Upper lobe of left lung (tissue), 6 donors: ENCODE measurements around the gene BPIFB4. TPM values are rescaled to one million over a fixed set of nuclear protein-coding genes. Genes with fewer than 3 reads are reported as not detected.

Experiments used
- ATAC-seq, 2 donors: fragments of 200-7000 bp; cut with Tn5 transposase; one replicate each; pipeline ENCODE4 v1.9.1; 2022; ENCODE audit warnings: mild to moderate bottlenecking in 2 of 2, moderate library complexity in 2 of 2; ENCODE audit not compliant: low FRiP score in 2 of 2
- DNase-seq, 2 donors: peaks; one replicate each; pipeline ENCODE4 v3.0.0-alpha.2; 2019 to 2020
- H3K27ac ChIP-seq, 4 donors: fragments of 200-600 bp; sonication (generic); one replicate each; pipeline ENCODE4 v1.5.1; 2016 to 2019
- H3K27me3 ChIP-seq, 4 donors: fragments of 200-600 bp; sonication (generic); one replicate each; pipeline ENCODE4 v1.5.1; 2017 to 2019
- H3K36me3 ChIP-seq, 4 donors: fragments of 200-600 bp; sonication (generic); one replicate each; pipeline ENCODE4 v1.5.1; 2016 to 2019
- H3K4me1 ChIP-seq, 4 donors: fragments of 200-600 bp; sonication (generic); one replicate each; pipeline ENCODE4 v1.5.1; 2018 to 2019
- H3K4me3 ChIP-seq, 4 donors: fragments of 200-600 bp; sonication (generic); one replicate each; pipeline ENCODE4 v1.5.1; 2017 to 2019; ENCODE audit warnings: mild to moderate bottlenecking in 2 of 4, moderate library complexity in 1 of 4
- H3K9me3 ChIP-seq, 4 donors: fragments of 200-600 bp; sonication (generic); one replicate each; pipeline ENCODE4 v1.5.1; 2018 to 2019
- CTCF ChIP-seq, 6 experiments: fragments of 450-650 bp in 4 of 6; fragments of 200-600 bp in 2 of 6; sonication (generic) in 2 of 6; IDR thresholded peaks; one replicate each; pipeline ENCODE4 v1.5.1; 2016 to 2019; ENCODE audit warnings: antibody characterized with exemption in 6 of 6
- EP300 ChIP-seq, 4 donors: sonication (generic); formaldehyde crosslinking; IDR thresholded peaks; one replicate each; pipeline ENCODE4 v1.5.1; 2017; ENCODE audit warnings: antibody characterized with exemption in 4 of 4, control low read depth in 2 of 4
- POLR2A ChIP-seq, 4 donors: fragments of 450-650 bp; IDR thresholded peaks; one replicate each; pipeline ENCODE4 v1.5.1; 2016 to 2017; ENCODE audit warnings: antibody characterized with exemption in 4 of 4, mild to moderate bottlenecking in 2 of 4
- POLR2AphosphoS5 ChIP-seq, 2 donors: sonication (generic); formaldehyde crosslinking; IDR thresholded peaks; one replicate each; pipeline ENCODE4 v1.5.1; 2017; ENCODE audit warnings: antibody characterized with exemption in 2 of 2
- WGBS, 2 donors: methylation state at CpG; one replicate each; pipeline ENCODE4 v1.1.5; 2017 to 2018; 5-methylcytosine and 5-hydroxymethylcytosine counted together
- total RNA-seq, 6 donors: library from RNA; depleted of rRNA in 4 of 6; stranded (reverse); fragments of >200 nt in 4 of 6; gene quantifications; one replicate each; pipeline versions ENCODE4 v1.1.0 to v1.2.1, GENCODE V29; 2016 to 2021
- donor health status: DM: no; HTN: no; CAD: no; lungs with moderate emphysema.
- donor health status: DM: no; HTN: yes; CAD: no; lungs with severe emphysema.

The BPIFB4 gene
- total RNA-seq, 6 donors from 2014 or later: not detected

- Histone ChIP-seq H3K27ac (no peak overlapping the region), H3K4me1 (no peaks in the 10 kb centered on the region), H3K36me3 (no peaks in the 10 kb centered on the region), H3K4me3 (no peak overlapping the region), H3K27me3 (no peaks in the 10 kb centered on the region), H3K9me3 (peaks cover 0 to 5% (median 0%) of the 10 kb centered on the region in 4 donors)
- no peak for TF ChIP-seq POLR2AphosphoS5 (IDR thresholded peaks at IDR 0.05)
- no peak for TF ChIP-seq EP300 (IDR thresholded peaks at IDR 0.05)
- no peak for TF ChIP-seq CTCF (IDR thresholded peaks at IDR 0.05)
- TF ChIP-seq POLR2A (IDR thresholded peaks at IDR 0.05): no peak
- no peak for ATAC-seq
- peak in 1 of 2 donors; percentile 32 for DNase-seq
- 100% methylated on average over 1 to 4 of the region's 4 CpGs for WGBS, 2 donors
Observed at GRCh38 chr20:33148040-33148439, 68.6 kb downstream of the BPIFB4 start.

- H3K4me3 ChIP-seq: no peak overlapping the region
- DNase-seq (no peak), ATAC-seq (no peak)
- no peaks in the 10 kb centered on the region for H3K9me3 ChIP-seq
- TF ChIP-seq EP300 (IDR thresholded peaks at IDR 0.05) (no peak), CTCF (IDR thresholded peaks at IDR 0.05) (no peak), POLR2A (IDR thresholded peaks at IDR 0.05) (no peak), POLR2AphosphoS5 (IDR thresholded peaks at IDR 0.05) (no peak)
- H3K36me3 ChIP-seq: no peaks in the 10 kb centered on the region
- H3K27me3 ChIP-seq: no peaks in the 10 kb centered on the region
- WGBS, 2 donors: 82 to 87% methylated on average over 6 of the region's 6 CpGs
- H3K4me1 ChIP-seq: no peaks in the 10 kb centered on the region
- H3K27ac ChIP-seq: no peak overlapping the region
Observed at GRCh38 chr20:33154252-33154651, 74.8 kb downstream of the BPIFB4 start.

- Histone ChIP-seq H3K4me3 (no peak overlapping the region), H3K36me3 (no peaks in the 10 kb centered on the region), H3K27ac (no peak overlapping the region), H3K9me3 (no peaks in the 10 kb centered on the region), H3K27me3 (no peaks in the 10 kb centered on the region), H3K4me1 (no peaks in the 10 kb centered on the region)
- no peak for ATAC-seq
- peak in 1 of 2 donors; percentile 42 for DNase-seq
- no peak for TF ChIP-seq EP300 (IDR thresholded peaks at IDR 0.05)
- no peak for TF ChIP-seq POLR2AphosphoS5 (IDR thresholded peaks at IDR 0.05)
- TF ChIP-seq CTCF (IDR thresholded peaks at IDR 0.05): no peak
- no peak for TF ChIP-seq POLR2A (IDR thresholded peaks at IDR 0.05)
- WGBS, 2 donors: 79 to 87% methylated on average over 9 of the region's 9 CpGs
Observed at GRCh38 chr20:33158637-33159385, 79.4 kb downstream of the BPIFB4 start.

GRCh38 chr20:33159713-33160112, 80.3 kb downstream of the BPIFB4 start:
- Histone ChIP-seq H3K27ac (no peak overlapping the region), H3K27me3 (no peaks in the 10 kb centered on the region), H3K36me3 (no peaks in the 10 kb centered on the region), H3K9me3 (no peaks in the 10 kb centered on the region), H3K4me1 (no peaks in the 10 kb centered on the region), H3K4me3 (no peak overlapping the region)
- WGBS, 2 donors: 53 to 71% methylated on average over 2 to 3 of the region's 3 CpGs
- ATAC-seq: no peak
- no peak for TF ChIP-seq CTCF (IDR thresholded peaks at IDR 0.05)
- no peak for TF ChIP-seq POLR2A (IDR thresholded peaks at IDR 0.05)
- TF ChIP-seq POLR2AphosphoS5 (IDR thresholded peaks at IDR 0.05): no peak
- TF ChIP-seq EP300 (IDR thresholded peaks at IDR 0.05): no peak
- no peak for DNase-seq

- no peaks in the 10 kb centered on the region for H3K36me3 ChIP-seq
- H3K4me1 ChIP-seq: no peaks in the 10 kb centered on the region
- TF ChIP-seq POLR2A (IDR thresholded peaks at IDR 0.05): no peak
- no peak for TF ChIP-seq POLR2AphosphoS5 (IDR thresholded peaks at IDR 0.05)
- no peak for TF ChIP-seq EP300 (IDR thresholded peaks at IDR 0.05)
- TF ChIP-seq CTCF (IDR thresholded peaks at IDR 0.05): no peak
- WGBS, 2 donors: 83 to 84% methylated on average over 5 of the region's 5 CpGs
- H3K4me3 ChIP-seq: no peak overlapping the region
- DNase-seq: no peak
- no peak for ATAC-seq
- no peaks in the 10 kb centered on the region for H3K27me3 ChIP-seq
- no peak overlapping the region for H3K27ac ChIP-seq
- no peaks in the 10 kb centered on the region for H3K9me3 ChIP-seq
Observed at GRCh38 chr20:33160681-33161080, 81.2 kb downstream of the BPIFB4 start.
